T-cell (primary cell): ENCODE results near the gene LACTB. TPM values are rescaled to one million over a fixed set of nuclear protein-coding genes. Genes with fewer than 3 reads are reported as not detected.

Source experiments
- ATAC-seq, 4 experiments: fragments of 200-7000 bp in 3 of 4; fragments of 150-1000 bp in 1 of 4; cut with Tn5 transposase; replicated peaks in 1 of 4; 1 replicate in 3 of 4; 2 replicates in 1 of 4; pipeline ENCODE4 v1.10.0; 2021; ENCODE audit warnings: moderate library complexity in 3 of 4, mild to moderate bottlenecking in 2 of 4, moderate number of reproducible peaks in 1 of 4
- CTCF ChIA-PET, 2 donors: fragments of 300-600 bp; sonication (Branson Sonifier 250); formaldehyde crosslinking; loops; one replicate each; lab custom pipeline; 2022; ENCODE audit warnings: antibody characterized with exemption in 2 of 2; lab: Charles Lee
- POLR2A ChIA-PET, 2 donors: fragments of 300-600 bp; sonication (Branson Sonifier 250); formaldehyde crosslinking; loops; one replicate each; lab custom pipeline; 2022; ENCODE audit warnings: antibody characterized with exemption in 2 of 2; lab: Charles Lee
- DNase-seq, 35 experiments: peaks; one replicate each; pipeline versions ENCODE4 v3.0.0 to v3.0.0-alpha.2; 2013 to 2023
- H3K27ac ChIP-seq: one replicate; pipeline ENCODE4 v1.5.1; 2013; ENCODE audit warnings: low read length
- H3K27me3 ChIP-seq, 2 experiments: replicated peaks in 1 of 2; 1 replicate in 1 of 2; 2 replicates in 1 of 2; pipeline versions ENCODE4 v1.6.1 to v1.7.0; 2013; ENCODE audit warnings: low read length in 1 of 2, mixed read lengths in 1 of 2; ENCODE audit not compliant: control insufficient read depth in 2 of 2, insufficient read depth in 2 of 2; ENCODE audit errors: extremely low read depth in 1 of 2
- H3K36me3 ChIP-seq, 2 donors: 1 replicate in 1 of 2; 2 replicates in 1 of 2; pipeline versions ENCODE4 v1.6.1 to v1.7.0; 2013; ENCODE audit warnings: low read length in 1 of 2; ENCODE audit not compliant: control insufficient read depth in 2 of 2, insufficient read depth in 1 of 2; ENCODE audit errors: extremely low read depth in 1 of 2
- H3K4me1 ChIP-seq, 2 experiments: 1 replicate in 1 of 2; 2 replicates in 1 of 2; pipeline versions ENCODE4 v1.6.1 to v1.7.0; 2013; ENCODE audit warnings: low read length in 2 of 2, mixed read lengths in 1 of 2; ENCODE audit not compliant: insufficient read depth in 2 of 2, control insufficient read depth in 1 of 2; ENCODE audit errors: extremely low read depth in 1 of 2
- H3K4me3 ChIP-seq, 2 donors: 1 replicate in 1 of 2; 2 replicates in 1 of 2; pipeline versions ENCODE4 v1.5.1 to v1.7.0; 2013; ENCODE audit warnings: mild to moderate bottlenecking in 2 of 2, low read length in 1 of 2, moderate library complexity in 1 of 2; ENCODE audit not compliant: control insufficient read depth in 1 of 2; ENCODE audit errors: extremely low read depth in 1 of 2
- H3K9me3 ChIP-seq: 2 replicates; pipeline ENCODE4 v1.7.0; 2013
- H3K27ac Mint-ChIP-seq, 2 donors: one replicate each; pipeline ENCODE4 v1.8.0; 2020 to 2021; ENCODE audit warnings: mild to moderate bottlenecking in 2 of 2, mixed read lengths in 2 of 2
- H3K27me3 Mint-ChIP-seq, 2 donors: one replicate each; pipeline ENCODE4 v1.8.0; 2021 to 2022; ENCODE audit warnings: mixed read lengths in 2 of 2
- H3K36me3 Mint-ChIP-seq: one replicate; pipeline ENCODE4 v1.8.0; 2021; ENCODE audit warnings: mixed read lengths
- H3K4me1 Mint-ChIP-seq, 3 donors: one replicate each; pipeline ENCODE4 v1.8.0; 2020 to 2022; ENCODE audit warnings: mixed read lengths in 3 of 3, mild to moderate bottlenecking in 1 of 3
- H3K4me3 Mint-ChIP-seq, 3 donors: one replicate each; pipeline ENCODE4 v1.8.0; 2020 to 2022; ENCODE audit warnings: mild to moderate bottlenecking in 3 of 3, mixed read lengths in 3 of 3, moderate library complexity in 3 of 3
- H3K9me3 Mint-ChIP-seq, 3 donors: one replicate each; pipeline ENCODE4 v1.8.0; 2020 to 2022; ENCODE audit warnings: mixed read lengths in 3 of 3
- WGBS: methylation state at CpG from one replicate; pipeline ENCODE4 v1.1.5; 2013; ENCODE audit warnings: missing lambda C conversion rate; ENCODE audit not compliant: insufficient coverage; 5-methylcytosine and 5-hydroxymethylcytosine counted together
- total RNA-seq, 35 experiments: library from RNA in 6 of 35; stranded (reverse) in 6 of 35; fragments of 120-200 nt in 1 of 35; gene quantifications; one replicate each; pipeline versions ENCODE4 v1.2.1 to v1.2.4 and lab custom pipeline; 2013 to 2026

The LACTB gene
- total RNA-seq, 5 donors from 2014 or later (not counting 1 experiment from before 2014, with no cell fraction given): 10.9 to 14.9 (median 12.2) TPM

DNA sequence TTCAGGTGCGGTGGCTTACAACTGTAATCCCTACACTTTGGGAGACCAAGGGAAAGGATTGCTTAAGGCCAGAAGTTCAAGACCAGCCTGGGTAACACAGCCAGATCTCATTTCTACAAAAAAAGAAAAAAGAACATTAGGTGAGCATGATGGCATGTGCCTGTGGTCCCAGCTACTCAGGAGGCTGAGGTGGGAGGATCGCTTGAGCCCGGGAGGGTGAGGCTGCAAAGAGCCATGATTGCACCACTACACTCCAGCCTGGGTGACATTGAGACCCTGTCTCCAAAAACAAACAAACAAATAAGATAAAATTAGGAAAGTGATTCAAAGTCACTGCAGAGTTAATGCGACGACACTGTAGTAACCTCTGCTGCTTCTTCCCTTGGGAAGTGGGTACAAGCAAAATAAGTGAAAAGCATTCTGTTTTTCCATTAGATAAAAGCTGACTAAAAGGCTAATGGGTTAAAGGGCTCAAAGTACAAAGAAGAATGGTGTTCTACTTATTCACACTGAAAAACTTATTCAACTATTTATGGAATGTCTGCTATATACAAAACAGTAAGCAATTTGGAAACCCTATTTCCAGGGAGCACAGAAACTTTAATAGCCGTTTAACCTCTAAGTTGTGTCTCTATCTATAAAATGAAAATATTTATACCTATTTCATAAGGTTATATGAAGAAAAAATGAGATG lies 43.7 kb downstream of the LACTB start:
- H3K27ac Mint-ChIP-seq: no peak overlapping the region
- H3K36me3 ChIP-seq: no peaks in the 10 kb centered on the region
- POLR2A ChIA-PET: no interaction called here
- H3K9me3 ChIP-seq: no peaks in the 10 kb centered on the region
- no peak for DNase-seq
- H3K4me1 ChIP-seq: no peaks in the 10 kb centered on the region
- CTCF ChIA-PET: interaction anchor here (0.7 to 1.4 kb wide), 2 partner anchors 236 to 237 kb away, joined by 3 to 6 read pairs; no protein-coding TSS in a partner anchor
- no peak overlapping the region for H3K4me3 ChIP-seq
- WGBS: no CpG with 5 or more reads among the region's 6 CpGs
- no peaks in the 10 kb centered on the region for H3K9me3 Mint-ChIP-seq
- no peaks in the 10 kb centered on the region for H3K27me3 ChIP-seq
- H3K4me3 Mint-ChIP-seq: no peak overlapping the region
- H3K27me3 Mint-ChIP-seq: no peaks in the 10 kb centered on the region
- no peak for ATAC-seq
- H3K36me3 Mint-ChIP-seq: no peaks in the 10 kb centered on the region
- no peak overlapping the region for H3K27ac ChIP-seq
- peaks cover 0 to 6% (median 2%) of the 10 kb centered on the region in 3 donors for H3K4me1 Mint-ChIP-seq

GRCh38 chr15:63166219-63166618 lies 44.6 kb downstream of the LACTB start:
- H3K27ac Mint-ChIP-seq: no peak overlapping the region
- ATAC-seq: peak in 2 of 4 experiments; percentile 34 to 37
- POLR2A ChIA-PET: interaction anchor here in 1 of 2 donors (1.0 kb wide), 1 partner anchor 9 kb away, joined by 3 read pairs; the partner anchor contains the start of gene RPS27L

DNA sequence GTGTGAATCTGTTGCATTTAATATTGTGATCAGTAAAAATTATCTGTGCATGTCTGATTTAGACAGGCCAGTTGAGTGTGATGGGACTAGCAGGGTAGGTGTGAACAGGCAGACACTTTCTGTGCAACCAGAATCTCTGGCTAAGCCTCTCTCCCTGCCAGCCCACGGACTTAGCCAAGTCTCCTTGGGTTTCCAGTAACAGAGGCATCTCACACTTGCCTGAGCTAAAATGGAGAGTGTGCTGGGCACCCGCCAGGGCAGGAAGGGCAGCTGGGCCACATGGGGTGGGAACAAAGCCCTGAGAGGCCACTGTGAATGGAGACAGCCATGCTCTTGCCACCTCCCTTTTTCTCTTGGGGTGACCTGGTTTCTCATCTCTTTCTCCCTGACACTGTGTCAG lies 48.1 kb downstream of the LACTB start:
- Mint-ChIP-seq H3K27me3 (no peaks in the 10 kb centered on the region), H3K4me3 (no peak overlapping the region), H3K27ac (no peak overlapping the region), H3K4me1 (peaks cover 0 to 6% (median 2%) of the 10 kb centered on the region in 3 donors), H3K36me3 (no peaks in the 10 kb centered on the region), H3K9me3 (no peaks in the 10 kb centered on the region)
- Histone ChIP-seq H3K27me3 (no peaks in the 10 kb centered on the region), H3K36me3 (no peaks in the 10 kb centered on the region), H3K4me1 (no peaks in the 10 kb centered on the region), H3K9me3 (no peaks in the 10 kb centered on the region), H3K4me3 (no peak overlapping the region), H3K27ac (no peak overlapping the region)
- no peak for ATAC-seq
- 100% methylated on average over 1 of the region's 2 CpGs for WGBS
- CTCF ChIA-PET: no interaction called here
- POLR2A ChIA-PET: no interaction called here
- DNase-seq: no peak

More at GRCh38 chr15:63166219-63166618, 44.6 kb downstream of the LACTB start:
- WGBS: no CpG with 5 or more reads among the region's 2 CpGs
- Histone ChIP-seq H3K9me3 (no peaks in the 10 kb centered on the region), H3K4me3 (no peak overlapping the region), H3K27ac (no peak overlapping the region), H3K27me3 (no peaks in the 10 kb centered on the region), H3K36me3 (no peaks in the 10 kb centered on the region), H3K4me1 (no peaks in the 10 kb centered on the region)
- H3K36me3 Mint-ChIP-seq: no peaks in the 10 kb centered on the region
- H3K9me3 Mint-ChIP-seq: no peaks in the 10 kb centered on the region
- no peaks in the 10 kb centered on the region for H3K27me3 Mint-ChIP-seq
- peaks cover 0 to 6% (median 2%) of the 10 kb centered on the region in 3 donors for H3K4me1 Mint-ChIP-seq
- DNase-seq: peak in 1 of 35 experiments; percentile 37
- H3K4me3 Mint-ChIP-seq: no peak overlapping the region
- CTCF ChIA-PET: interaction anchor here (0.6 to 1.4 kb wide), 6 partner anchors 77 to 238 kb away, joined by 3 to 6 read pairs (median 4); no protein-coding TSS in a partner anchor

GRCh38 chr15:63172376-63172775 lies 50.7 kb downstream of the LACTB start:
- WGBS: 100% methylated on average over 2 of the region's 5 CpGs
- H3K27me3 ChIP-seq: no peaks in the 10 kb centered on the region
- CTCF ChIA-PET: interaction anchor here in 1 of 2 donors (0.5 kb wide), 1 partner anchor 30 kb away, joined by 3 read pairs; no protein-coding TSS in a partner anchor
- no peaks in the 10 kb centered on the region for H3K36me3 ChIP-seq
- no peaks in the 10 kb centered on the region for H3K27me3 Mint-ChIP-seq
- no peaks in the 10 kb centered on the region for H3K36me3 Mint-ChIP-seq
- POLR2A ChIA-PET: no interaction called here
- DNase-seq (no peak), ATAC-seq (no peak)
- H3K4me1 Mint-ChIP-seq: no peaks in the 10 kb centered on the region
- H3K9me3 Mint-ChIP-seq: no peaks in the 10 kb centered on the region
- no peak overlapping the region for H3K4me3 Mint-ChIP-seq
- no peak overlapping the region for H3K27ac Mint-ChIP-seq
- no peaks in the 10 kb centered on the region for H3K9me3 ChIP-seq
- no peak overlapping the region for H3K4me3 ChIP-seq
- no peaks in the 10 kb centered on the region for H3K4me1 ChIP-seq
- H3K27ac ChIP-seq: no peak overlapping the region

DNA sequence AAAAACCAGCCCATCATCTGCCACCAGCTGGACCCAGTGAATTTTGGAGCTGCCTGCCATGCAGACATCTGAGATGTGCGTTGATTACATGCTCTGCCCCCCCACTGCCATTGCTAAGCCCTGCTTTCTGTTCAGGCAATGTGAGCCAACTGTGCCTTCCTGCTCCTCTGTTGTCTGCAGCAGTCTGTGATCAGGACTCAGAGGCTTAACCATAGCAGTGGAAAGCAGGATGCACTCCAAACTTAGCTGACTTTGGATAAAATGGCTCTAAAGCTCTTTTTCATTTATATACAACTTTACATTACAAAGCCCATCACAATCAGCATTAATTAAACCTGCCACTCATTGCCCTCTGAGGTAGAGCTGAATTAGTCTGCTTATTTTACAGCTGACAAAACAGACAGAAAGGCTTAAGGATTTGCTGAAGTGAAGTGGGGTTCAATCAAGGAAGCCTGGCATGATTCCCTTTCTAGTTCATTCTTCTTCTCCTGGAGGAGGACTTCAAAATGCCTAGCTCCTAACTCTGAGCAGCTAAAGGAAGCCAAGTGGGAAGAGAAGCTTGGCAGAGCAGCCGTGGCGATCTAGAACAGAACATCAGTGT lies 51.3 kb downstream of the LACTB start:
- POLR2A ChIA-PET: interaction anchor here in 1 of 2 donors (0.6 kb wide), 1 partner anchor 84 kb away, joined by 4 read pairs; no protein-coding TSS in a partner anchor
- ATAC-seq (no peak), DNase-seq (no peak)
- Histone ChIP-seq H3K36me3 (no peaks in the 10 kb centered on the region), H3K4me1 (peaks cover 0 to under 1% of the 10 kb centered on the region in 2 experiments), H3K27ac (no peak overlapping the region), H3K4me3 (no peak overlapping the region), H3K9me3 (no peaks in the 10 kb centered on the region), H3K27me3 (no peaks in the 10 kb centered on the region)
- Mint-ChIP-seq H3K4me1 (no peaks in the 10 kb centered on the region), H3K27ac (no peak overlapping the region), H3K36me3 (no peaks in the 10 kb centered on the region), H3K27me3 (no peaks in the 10 kb centered on the region), H3K4me3 (no peak overlapping the region), H3K9me3 (no peaks in the 10 kb centered on the region)
- WGBS: 82% methylated on average over 1 of the region's 3 CpGs
- CTCF ChIA-PET: no interaction called here

DNA sequence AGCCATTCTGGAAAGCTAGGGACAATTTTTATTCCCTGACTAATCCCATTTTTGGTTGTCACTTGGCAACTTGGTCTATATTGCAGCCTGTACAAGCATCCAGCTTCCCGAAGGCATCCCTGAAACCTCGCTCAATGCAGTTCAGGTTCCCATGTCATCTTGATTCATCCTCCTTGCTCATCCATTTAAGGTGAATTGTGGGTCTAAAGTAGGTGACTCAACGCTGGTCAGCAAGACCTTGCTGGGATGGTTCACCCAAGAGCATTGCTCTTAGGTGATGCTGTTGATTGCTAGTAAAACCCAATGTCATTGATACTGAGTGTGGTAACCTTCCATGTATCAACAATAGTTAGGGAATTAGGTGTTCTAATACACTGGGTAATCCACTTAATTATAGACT lies 54.6 kb downstream of the LACTB start:
- H3K4me3 Mint-ChIP-seq: no peak overlapping the region
- ChIA-PET CTCF (no interaction called here), POLR2A (no interaction called here)
- no peaks in the 10 kb centered on the region for H3K9me3 Mint-ChIP-seq
- ATAC-seq (no peak), DNase-seq (no peak)
- Histone ChIP-seq H3K9me3 (no peaks in the 10 kb centered on the region), H3K27ac (no peak overlapping the region), H3K36me3 (no peaks in the 10 kb centered on the region), H3K27me3 (no peaks in the 10 kb centered on the region), H3K4me3 (no peak overlapping the region), H3K4me1 (peaks cover 0 to 2% of the 10 kb centered on the region in 2 experiments)
- no CpG with 5 or more reads among the region's 3 CpGs for WGBS
- H3K27ac Mint-ChIP-seq: no peak overlapping the region
- H3K4me1 Mint-ChIP-seq: no peaks in the 10 kb centered on the region
- H3K36me3 Mint-ChIP-seq: no peaks in the 10 kb centered on the region
- H3K27me3 Mint-ChIP-seq: no peaks in the 10 kb centered on the region
